K562 (cell line): ENCODE data around the gene CDYL. TPM values are rescaled to one million over a fixed set of nuclear protein-coding genes. Genes with fewer than 3 reads are reported as not detected.

Experiments
- AFF1 ChIP-seq, 2 experiments: fragments of 450-650 bp; IDR thresholded peaks; 2 replicates each; pipeline ENCODE4 v1.6.1; 2018; ENCODE audit warnings: mild to moderate bottlenecking in 2 of 2, low read depth in 1 of 2; ENCODE audit not compliant: partially characterized antibody in 2 of 2
- GTF2E2 ChIP-seq: fragments of 200-800 bp; sonication (Bioruptor generic); IDR thresholded peaks from 2 replicates; pipeline ENCODE4 v1.6.1; 2016; ENCODE audit warnings: missing genetic modification characterization, missing compliant biosample characterization
- HMG20A ChIP-seq: fragments of 450-650 bp; formaldehyde crosslinking; conservative IDR thresholded peaks from 2 replicates; pipeline ENCODE4 v1.4.0; 2020; ENCODE audit warnings: mild to moderate bottlenecking, mixed read lengths
- NCOA1 ChIP-seq: fragments of 450-650 bp; IDR thresholded peaks from 2 replicates; pipeline ENCODE4 v1.6.1; 2016; ENCODE audit warnings: low read depth
- RCOR1 ChIP-seq, 2 experiments: IDR thresholded peaks; 2 replicates each; pipeline ENCODE4 v1.6.1; 2012; ENCODE audit warnings: low read depth in 2 of 2, low read length in 2 of 2, borderline replicate concordance in 1 of 2, improper control_type of control experiment in 1 of 2
- ZNF134 ChIP-seq: fragments of 250-450 bp; sonication (Bioruptor Pico); conservative IDR thresholded peaks from 2 replicates; pipeline ENCODE4 v1.4.0; 2020
- ZNF197 ChIP-seq: fragments of 200-800 bp; sonication (Bioruptor generic); IDR thresholded peaks from 2 replicates; pipeline ENCODE4 v1.6.1; 2016; ENCODE audit warnings: low read depth, missing genetic modification characterization, missing compliant biosample characterization
- ZNF644 ChIP-seq: fragments of 200-800 bp; sonication (Bioruptor generic); IDR thresholded peaks from 2 replicates; pipeline ENCODE4 v1.6.1; 2016; ENCODE audit warnings: low read depth, missing genetic modification characterization, missing compliant biosample characterization
- polyA plus RNA-seq, 8 experiments: library from polyadenylated mRNA; depleted of rRNA in 4 of 8; stranded (reverse) in 5 of 8; unstranded in 3 of 8; fragments of >200 nt; fragmentation: Nextera tagmentation in 2 of 8; fragmentation: Illumina TruSeq in 1 of 8; extraction: Ambion mirVana in 2 of 8; extraction: Trizol in 1 of 8; gene quantifications; 2 replicates each; pipeline versions ENCODE4 v1.2.1 to v1.2.3, GENCODE V29; 2011 to 2014; ENCODE audit warnings: inconsistent platforms in 1 of 8, missing spikeins in 1 of 8
- total RNA-seq, 7 experiments: library from RNA; depleted of rRNA in 6 of 7; stranded (reverse); fragments of >200 nt in 6 of 7; fragmentation: Illumina TruSeq in 2 of 7; extraction: Trizol in 2 of 7; gene quantifications; 2 replicates each; pipeline versions ENCODE4 v1.2.1 to v1.2.3, GENCODE V29; 2011 to 2021; ENCODE audit warnings: low replicate concordance in 1 of 7
- TF ChIP-seq, protein P1 (sequence below): fragments of 450-650 bp; IDR thresholded peaks from 2 replicates; pipeline ENCODE4 v1.6.1; 2018; ENCODE audit not compliant: partially characterized antibody

Gene CDYL
- total and polyA plus RNA-seq, 9 of the 15 experiments (the other 6 are each of a cell fraction or from before 2014, with no cell fraction given), result 8.1 to 45.8 (median 40.8) TPM

GRCh38 chr6:4727671-4728435, 48.4 kb upstream of the CDYL start (continued):
- TF ChIP-seq AFF1 (IDR thresholded peaks at IDR 0.05; ENCODE audit: low read depth in 1 of 2, partially characterized antibody in 2 of 2) (peak in 1 of 2 experiments; percentile 62), HMG20A (CRISPR knock-in tag) (no peak), ZNF644 (tag) (peak; percentile 85; the same call in 1 of the 2 replicates), ZNF197 (CRISPR knock-in tag) (peak; percentile 72), GTF2E2 (tag) (0 out of 2 replicates have a peak, but pooled peaks have one; percentile 43), RCOR1 (IDR thresholded peaks at IDR 0.05; ENCODE audit: borderline replicate concordance in 1 of 2, low read depth in 2 of 2, low read length in 2 of 2) (peak in 1 of 2 experiments; percentile 77; a peak in 3 of 4 replicates), ZNF134 (CRISPR knock-in tag) (no peak), NCOA1 (peak; percentile 84)
- TF ChIP-seq, protein P1, sequence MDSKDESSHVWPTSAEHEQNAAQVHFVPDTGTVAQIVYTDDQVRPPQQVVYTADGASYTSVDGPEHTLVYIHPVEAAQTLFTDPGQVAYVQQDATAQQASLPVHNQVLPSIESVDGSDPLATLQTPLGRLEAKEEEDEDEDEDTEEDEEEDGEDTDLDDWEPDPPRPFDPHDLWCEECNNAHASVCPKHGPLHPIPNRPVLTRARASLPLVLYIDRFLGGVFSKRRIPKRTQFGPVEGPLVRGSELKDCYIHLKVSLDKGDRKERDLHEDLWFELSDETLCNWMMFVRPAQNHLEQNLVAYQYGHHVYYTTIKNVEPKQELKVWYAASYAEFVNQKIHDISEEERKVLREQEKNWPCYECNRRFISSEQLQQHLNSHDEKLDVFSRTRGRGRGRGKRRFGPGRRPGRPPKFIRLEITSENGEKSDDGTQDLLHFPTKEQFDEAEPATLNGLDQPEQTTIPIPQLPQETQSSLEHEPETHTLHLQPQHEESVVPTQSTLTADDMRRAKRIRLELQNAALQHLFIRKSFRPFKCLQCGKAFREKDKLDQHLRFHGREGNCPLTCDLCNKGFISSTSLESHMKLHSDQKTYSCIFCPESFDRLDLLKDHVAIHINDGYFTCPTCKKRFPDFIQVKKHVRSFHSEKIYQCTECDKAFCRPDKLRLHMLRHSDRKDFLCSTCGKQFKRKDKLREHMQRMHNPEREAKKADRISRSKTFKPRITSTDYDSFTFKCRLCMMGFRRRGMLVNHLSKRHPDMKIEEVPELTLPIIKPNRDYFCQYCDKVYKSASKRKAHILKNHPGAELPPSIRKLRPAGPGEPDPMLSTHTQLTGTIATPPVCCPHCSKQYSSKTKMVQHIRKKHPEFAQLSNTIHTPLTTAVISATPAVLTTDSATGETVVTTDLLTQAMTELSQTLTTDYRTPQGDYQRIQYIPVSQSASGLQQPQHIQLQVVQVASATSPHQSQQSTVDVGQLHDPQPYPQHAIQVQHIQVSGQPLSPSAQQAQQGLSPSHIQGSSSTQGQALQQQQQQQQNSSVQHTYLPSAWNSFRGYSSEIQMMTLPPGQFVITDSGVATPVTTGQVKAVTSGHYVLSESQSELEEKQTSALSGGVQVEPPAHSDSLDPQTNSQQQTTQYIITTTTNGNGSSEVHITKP, result no peak
